NK-92 (cell line): ENCODE results near the gene C4BPB.

Experiments
- DNase-seq: peaks from one replicate; lab custom pipeline; 2025; ENCODE audit not compliant: unreplicated experiment; lab: John Stamatoyannopoulos, UW

Gene C4BPB

DNA sequence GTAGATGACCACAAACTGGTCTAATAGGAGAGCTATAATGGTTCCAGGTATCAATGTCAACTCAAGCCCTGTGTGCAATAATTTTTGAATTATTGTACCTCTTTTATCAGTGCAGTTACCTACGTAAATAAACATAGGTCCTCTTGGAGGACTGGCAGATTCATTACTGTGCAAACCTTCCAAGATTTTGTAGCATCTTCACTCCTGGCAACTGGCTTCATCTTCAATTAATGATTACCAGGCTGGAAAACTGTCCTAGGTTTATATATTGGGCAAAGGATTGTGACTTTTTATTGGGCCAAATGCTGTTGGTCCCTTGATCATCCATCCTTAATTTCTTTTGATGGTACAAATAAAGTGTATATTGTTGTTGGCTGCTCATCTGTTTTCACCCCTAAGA, 51.0 kb downstream of the C4BPB start:
- DNase-seq = no peak

DNA sequence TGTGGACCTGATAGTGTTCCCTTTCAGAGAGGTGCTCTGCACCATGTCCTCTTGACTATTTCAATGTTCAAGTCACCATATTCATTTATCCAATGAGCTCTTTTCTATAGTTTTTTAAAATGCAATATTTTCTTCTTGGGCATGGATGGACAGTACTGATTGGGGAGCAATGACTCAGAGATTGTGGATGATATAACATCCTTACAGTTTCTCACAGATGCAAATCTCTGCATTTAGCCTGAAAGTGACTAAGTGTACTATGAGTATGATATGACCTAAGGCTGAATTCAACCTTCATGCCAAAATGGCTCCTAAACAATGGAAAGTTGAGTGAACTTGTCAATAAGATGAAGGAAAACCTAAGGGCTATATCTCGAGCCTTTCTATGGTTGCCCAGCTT, 51.9 kb downstream of the C4BPB start:
- DNase-seq = no peak

DNA sequence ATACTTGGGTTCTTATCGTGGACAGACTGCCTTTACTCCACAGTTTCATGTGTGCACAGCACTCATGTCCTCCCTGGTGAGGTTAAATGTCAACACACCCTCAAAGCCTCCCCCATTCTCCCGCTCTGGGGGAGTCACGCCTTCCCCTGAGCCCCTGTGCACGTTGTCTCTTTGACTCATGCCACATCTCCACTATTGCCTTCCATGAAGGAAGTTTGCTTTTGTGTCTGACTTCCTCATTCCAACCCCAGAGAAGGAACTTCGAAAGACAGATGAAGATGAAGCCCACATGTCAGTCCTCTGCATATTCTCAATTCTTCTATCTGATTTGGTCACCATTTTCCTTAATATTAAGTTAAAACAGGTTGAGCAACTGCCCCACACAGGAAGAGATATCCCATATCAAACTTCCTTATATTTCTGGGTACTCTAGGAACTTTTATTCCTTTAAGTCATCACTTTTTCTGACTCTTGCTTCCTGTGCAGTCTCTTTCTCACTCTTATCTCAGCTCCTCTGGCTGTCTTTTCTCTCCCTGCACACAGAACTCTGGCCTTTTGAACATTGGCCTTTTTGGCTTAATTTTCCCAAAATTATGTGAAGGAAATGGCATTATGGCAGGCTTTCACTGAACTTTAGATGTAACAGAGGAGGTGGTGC, 56.9 kb downstream of the C4BPB start:
- no peak for DNase-seq
